Ishikawa (cell line): ENCODE results near the gene ULK4.

Experiments
- CEBPB ChIP-seq: IDR thresholded peaks from 2 replicates; pipeline ENCODE4 v1.6.1; 2012
- CREB1 ChIP-seq: IDR thresholded peaks from 2 replicates; pipeline ENCODE4 v1.6.1; 2012; ENCODE audit warnings: low read depth
- EGR1 ChIP-seq: IDR thresholded peaks from 2 replicates; pipeline ENCODE4 v1.6.1; 2012
- EP300 ChIP-seq: IDR thresholded peaks from 2 replicates; pipeline ENCODE4 v1.6.1; 2012; ENCODE audit warnings: borderline replicate concordance
- FOXM1 ChIP-seq: IDR thresholded peaks from 2 replicates; pipeline ENCODE4 v1.6.1; 2012; ENCODE audit warnings: low read depth, borderline replicate concordance
- MAX ChIP-seq: IDR thresholded peaks from 2 replicates; pipeline ENCODE4 v1.6.1; 2012
- NFIC ChIP-seq: IDR thresholded peaks from 2 replicates; pipeline ENCODE4 v1.6.1; 2012
- RAD21 ChIP-seq: IDR thresholded peaks from 2 replicates; pipeline ENCODE4 v1.6.1; 2012; ENCODE audit warnings: low read depth
- REST ChIP-seq: IDR thresholded peaks from 2 replicates; pipeline ENCODE4 v1.6.1; 2012; ENCODE audit warnings: low read depth, mild to moderate bottlenecking
- TAF1 ChIP-seq: IDR thresholded peaks from 2 replicates; pipeline ENCODE4 v1.6.1; 2012; ENCODE audit warnings: low read depth, mild to moderate bottlenecking
- TCF12 ChIP-seq: IDR thresholded peaks from 2 replicates; pipeline ENCODE4 v1.6.1; 2012; ENCODE audit warnings: low read depth
- TEAD4 ChIP-seq: IDR thresholded peaks from 2 replicates; pipeline ENCODE4 v1.6.1; 2012
- USF1 ChIP-seq: IDR thresholded peaks from 2 replicates; pipeline ENCODE4 v1.6.1; 2012
- YY1 ChIP-seq: IDR thresholded peaks from 2 replicates; pipeline ENCODE4 v1.6.1; 2012; ENCODE audit warnings: low read depth
- ZBTB7A ChIP-seq: IDR thresholded peaks from 2 replicates; pipeline ENCODE4 v1.6.1; 2012; ENCODE audit warnings: low read depth

Gene ULK4

GRCh38 chr3:41881233-41881821 lies 80.6 kb downstream of the ULK4 start:
- TF ChIP-seq YY1 (no peak), CEBPB (no peak), RAD21 (peak; percentile 76), TCF12 (no peak), NFIC (no peak), USF1 (no peak), EP300 (no peak)

- TF ChIP-seq CEBPB (no peak), FOXM1 (no peak), USF1 (no peak), NFIC (no peak), CREB1 (no peak), RAD21 (no peak), REST (no peak), TEAD4 (no peak), MAX (no peak), ZBTB7A (no peak), EP300 (no peak), YY1 (no peak), EGR1 (no peak), TCF12 (no peak), TAF1 (no peak)
These were observed 81.5 kb downstream of the ULK4 start for GRCh38 chr3:41880387-41880786.

- TF ChIP-seq MAX (no peak), CEBPB (no peak), EGR1 (no peak), REST (no peak), EP300 (no peak), CREB1 (no peak), TEAD4 (no peak), FOXM1 (no peak), YY1 (no peak), USF1 (no peak), ZBTB7A (no peak), NFIC (no peak), RAD21 (no peak), TCF12 (no peak), TAF1 (no peak)
These were observed 87.9 kb downstream of the ULK4 start for GRCh38 chr3:41874022-41874421.

GRCh38 chr3:41872157-41872556 lies 89.7 kb downstream of the ULK4 start:
- no peak for TF ChIP-seq TAF1
- no peak for TF ChIP-seq TCF12
- TF ChIP-seq YY1 = no peak
- TF ChIP-seq FOXM1 = no peak
- TF ChIP-seq MAX = no peak
- no peak for TF ChIP-seq TEAD4
- TF ChIP-seq NFIC = no peak
- no peak for TF ChIP-seq CEBPB
- TF ChIP-seq USF1 = no peak

- TF ChIP-seq YY1 = no peak
- no peak for TF ChIP-seq CREB1
- TF ChIP-seq USF1 = no peak
- TF ChIP-seq TAF1 = no peak
- TF ChIP-seq NFIC = no peak
These were observed 94.4 kb downstream of the ULK4 start for GRCh38 chr3:41867533-41867932.
